WERI-Rb-1 (cell line): ENCODE results near the gene AGR2.
A peak's percentile ranks its signal among the peaks of the same experiment; 100 is the strongest.

ENCODE experiments used
- DNase-seq: peaks from one replicate; pipeline ENCODE4 v3.0.0-alpha.2; 2020
- H3K27ac ChIP-seq: fragments of 250-450 bp; sonication (Bioruptor Pico); 2 replicates; pipeline ENCODE4 v1.5.1; 2020; ENCODE audit warnings: mild to moderate bottlenecking, moderate library complexity
- H3K27me3 ChIP-seq: fragments of 250-450 bp; sonication (Bioruptor Pico); 2 replicates; pipeline ENCODE4 v1.5.1; 2021; ENCODE audit warnings: mild to moderate bottlenecking, low read depth, moderate library complexity; ENCODE audit not compliant: insufficient read depth, severe bottlenecking
- H3K36me3 ChIP-seq: fragments of 250-450 bp; sonication (Bioruptor Pico); 2 replicates; pipeline ENCODE4 v1.5.1; 2020; ENCODE audit warnings: mild to moderate bottlenecking, moderate library complexity
- H3K4me3 ChIP-seq: 2 replicates; pipeline ENCODE4 v1.5.1; 2011; ENCODE audit warnings: low read depth, mild to moderate bottlenecking, control low read depth, low read length
- H3K9me3 ChIP-seq: fragments of 250-450 bp; sonication (Bioruptor Pico); 2 replicates; pipeline ENCODE4 v1.5.1; 2021; ENCODE audit warnings: mild to moderate bottlenecking, moderate library complexity; ENCODE audit not compliant: severe bottlenecking
- TF ChIP-seq, protein P1 (sequence below): IDR thresholded peaks from 2 replicates; pipeline ENCODE4 v1.5.1; 2011; ENCODE audit warnings: low read depth, mild to moderate bottlenecking, control low read depth, inconsistent platforms, low read length

Gene AGR2

DNA sequence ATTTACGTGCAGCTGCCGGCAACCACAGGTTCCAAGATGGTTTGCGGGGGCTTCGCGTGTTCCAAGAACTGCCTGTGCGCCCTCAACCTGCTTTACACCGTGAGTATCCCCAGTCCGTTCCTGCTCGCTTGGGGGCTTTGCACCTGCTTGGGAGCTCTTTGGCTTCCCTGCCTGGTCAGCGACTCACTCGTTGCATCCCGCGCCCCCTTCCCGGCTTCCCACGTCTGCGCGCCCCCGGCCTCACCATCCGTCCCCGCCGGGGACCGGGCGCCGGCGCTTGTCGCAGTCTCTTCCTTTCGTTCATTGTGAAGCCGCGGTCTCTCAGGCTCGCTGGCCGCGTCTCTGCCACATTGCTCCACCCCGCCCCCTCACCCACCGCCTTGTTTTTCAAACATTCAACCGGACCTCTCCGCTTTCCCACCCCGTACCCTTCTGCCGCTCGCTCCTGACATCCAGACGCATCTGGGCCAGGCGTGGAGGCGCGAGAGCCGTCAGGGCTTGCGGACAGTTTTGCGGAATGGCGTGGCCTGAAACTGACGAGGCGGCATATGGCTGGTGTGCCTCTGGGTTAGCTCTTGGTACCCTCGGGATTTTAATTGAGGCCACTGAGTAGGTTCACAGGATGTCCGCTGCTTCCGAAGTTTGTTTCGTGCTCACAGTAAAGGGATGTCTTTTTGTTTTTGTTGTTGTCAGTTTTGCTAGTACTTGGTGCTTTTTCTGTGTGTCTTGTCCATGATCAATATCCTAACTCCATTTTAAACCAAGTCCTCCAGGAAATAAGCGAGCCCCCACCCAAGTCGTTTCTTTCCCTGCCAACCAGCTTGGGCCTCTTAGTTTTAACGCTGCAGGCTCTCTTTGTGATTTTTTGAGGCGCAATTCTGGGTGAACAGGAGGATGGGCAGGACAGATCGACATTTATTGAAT lies 50.6 kb downstream of the AGR2 start:
- peak overlapping the region; percentile 78 for H3K27ac ChIP-seq
- TF ChIP-seq, protein P1, sequence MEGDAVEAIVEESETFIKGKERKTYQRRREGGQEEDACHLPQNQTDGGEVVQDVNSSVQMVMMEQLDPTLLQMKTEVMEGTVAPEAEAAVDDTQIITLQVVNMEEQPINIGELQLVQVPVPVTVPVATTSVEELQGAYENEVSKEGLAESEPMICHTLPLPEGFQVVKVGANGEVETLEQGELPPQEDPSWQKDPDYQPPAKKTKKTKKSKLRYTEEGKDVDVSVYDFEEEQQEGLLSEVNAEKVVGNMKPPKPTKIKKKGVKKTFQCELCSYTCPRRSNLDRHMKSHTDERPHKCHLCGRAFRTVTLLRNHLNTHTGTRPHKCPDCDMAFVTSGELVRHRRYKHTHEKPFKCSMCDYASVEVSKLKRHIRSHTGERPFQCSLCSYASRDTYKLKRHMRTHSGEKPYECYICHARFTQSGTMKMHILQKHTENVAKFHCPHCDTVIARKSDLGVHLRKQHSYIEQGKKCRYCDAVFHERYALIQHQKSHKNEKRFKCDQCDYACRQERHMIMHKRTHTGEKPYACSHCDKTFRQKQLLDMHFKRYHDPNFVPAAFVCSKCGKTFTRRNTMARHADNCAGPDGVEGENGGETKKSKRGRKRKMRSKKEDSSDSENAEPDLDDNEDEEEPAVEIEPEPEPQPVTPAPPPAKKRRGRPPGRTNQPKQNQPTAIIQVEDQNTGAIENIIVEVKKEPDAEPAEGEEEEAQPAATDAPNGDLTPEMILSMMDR: no peak
- H3K36me3 ChIP-seq: no peaks in the 10 kb centered on the region; the same call in 1 of the 2 replicates
- H3K27me3 ChIP-seq: no peaks in the 10 kb centered on the region
- H3K9me3 ChIP-seq: no peaks in the 10 kb centered on the region
- peak; percentile 69 for DNase-seq
- peak overlapping the region; percentile 82 for H3K4me3 ChIP-seq

DNA sequence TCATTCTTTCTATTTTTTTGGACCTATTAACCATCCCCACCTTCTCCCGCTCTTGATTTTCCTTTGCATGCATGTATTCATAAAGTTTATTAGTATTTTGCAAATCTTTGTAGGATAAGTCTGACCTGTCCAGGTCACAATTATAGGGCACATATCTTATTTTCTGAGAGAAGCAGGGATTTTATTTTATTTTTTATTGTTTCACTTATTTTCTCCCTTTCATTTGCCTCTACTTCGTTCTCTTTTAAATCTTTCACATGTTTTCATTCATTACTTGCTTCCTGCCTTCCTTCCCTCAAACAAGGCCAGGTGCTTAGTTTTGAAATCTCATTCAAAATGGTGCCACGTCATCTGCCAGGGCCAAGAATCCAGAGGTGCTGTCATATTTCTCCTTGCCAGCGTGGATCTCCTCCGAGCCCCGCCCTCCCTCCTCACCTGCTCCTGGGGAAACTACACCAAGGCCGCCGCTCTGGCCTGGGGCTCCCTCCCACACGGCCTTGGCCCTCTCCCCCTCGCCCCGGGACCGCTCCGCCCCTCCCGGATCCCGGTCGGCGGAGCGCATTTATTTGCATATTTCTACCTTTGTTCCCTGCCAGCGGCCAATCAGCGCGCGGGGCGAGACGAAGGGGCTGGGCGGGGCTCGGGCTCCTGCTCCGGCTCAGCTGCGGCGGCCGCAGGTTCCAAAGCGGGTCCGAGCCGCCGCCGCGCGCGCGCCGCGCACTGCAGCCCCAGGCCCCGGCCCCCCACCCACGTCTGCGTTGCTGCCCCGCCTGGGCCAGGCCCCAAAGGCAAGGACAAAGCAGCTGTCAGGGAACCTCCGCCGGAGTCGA lies 51.5 kb downstream of the AGR2 start, which contains the start of gene TSPAN13:
TSS of gene TSPAN13 (plus strand) at position 654 of the 830 bp plus-strand sequence. CDS start 213 bp downstream, outside the sequence.
- H3K27me3 ChIP-seq: no peaks in the 10 kb centered on the region
- no peaks in the 10 kb centered on the region for H3K9me3 ChIP-seq
- peak within 1 kb of the TSS; percentile 82 for H3K4me3 ChIP-seq
- DNase-seq: peak; percentile 95
- no peaks in the 10 kb centered on the region; the same call in 1 of the 2 replicates for H3K36me3 ChIP-seq
- H3K27ac ChIP-seq: peak within 1 kb of the TSS; percentile 78
- TF ChIP-seq, protein P1: no peak

DNA sequence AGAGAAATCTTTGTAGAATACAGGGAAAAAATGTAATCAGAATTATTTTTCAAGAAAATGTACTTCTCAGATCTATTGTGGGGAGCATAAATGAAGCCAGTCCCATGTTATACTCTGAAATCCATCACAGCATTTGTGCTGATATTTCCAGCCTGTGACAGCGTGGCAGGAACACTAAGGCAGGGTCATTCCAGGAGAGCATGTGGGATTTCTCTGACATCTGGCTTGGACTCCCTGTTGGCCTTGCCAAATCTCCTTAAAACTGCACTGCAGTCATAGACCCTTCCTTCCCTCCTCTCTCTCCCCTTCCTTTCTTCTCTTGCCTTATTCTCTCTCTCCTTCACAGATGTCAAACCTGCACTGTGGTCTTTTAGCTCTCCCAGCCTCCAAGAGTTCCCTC lies 57.7 kb downstream of the AGR2 start:
- TF ChIP-seq, protein P1: no peak
- H3K27ac ChIP-seq: no peak overlapping the region
- H3K36me3 ChIP-seq: no peaks in the 10 kb centered on the region
- peak; percentile 31 for DNase-seq
- H3K27me3 ChIP-seq: no peaks in the 10 kb centered on the region
- H3K4me3 ChIP-seq: no peak overlapping the region
- H3K9me3 ChIP-seq: no peaks in the 10 kb centered on the region

DNA sequence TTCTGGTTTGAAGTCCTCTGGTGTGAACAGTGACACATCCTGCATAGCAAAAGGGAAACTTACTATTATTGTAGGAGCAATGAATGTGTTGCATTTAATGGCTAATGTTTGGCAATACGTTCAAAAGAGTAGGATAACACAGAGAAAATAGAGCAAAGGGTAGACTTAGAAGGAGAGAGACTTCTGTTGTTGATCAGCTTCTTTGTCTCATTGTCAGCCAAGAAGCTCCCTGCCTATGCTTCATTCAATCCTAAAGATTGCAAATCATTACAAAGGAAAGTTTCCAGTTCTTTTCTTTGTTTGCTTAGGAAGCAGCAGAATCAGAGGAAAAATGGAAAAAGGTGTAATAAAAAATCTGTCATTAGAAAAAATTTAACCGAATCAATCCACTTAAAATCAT lies 59.2 kb downstream of the AGR2 start:
- Histone ChIP-seq H3K4me3 (no peak overlapping the region), H3K27ac (no peak overlapping the region), H3K27me3 (no peaks in the 10 kb centered on the region), H3K9me3 (no peaks in the 10 kb centered on the region), H3K36me3 (no peaks in the 10 kb centered on the region)
- TF ChIP-seq, protein P1: no peak
- no peak for DNase-seq

DNA sequence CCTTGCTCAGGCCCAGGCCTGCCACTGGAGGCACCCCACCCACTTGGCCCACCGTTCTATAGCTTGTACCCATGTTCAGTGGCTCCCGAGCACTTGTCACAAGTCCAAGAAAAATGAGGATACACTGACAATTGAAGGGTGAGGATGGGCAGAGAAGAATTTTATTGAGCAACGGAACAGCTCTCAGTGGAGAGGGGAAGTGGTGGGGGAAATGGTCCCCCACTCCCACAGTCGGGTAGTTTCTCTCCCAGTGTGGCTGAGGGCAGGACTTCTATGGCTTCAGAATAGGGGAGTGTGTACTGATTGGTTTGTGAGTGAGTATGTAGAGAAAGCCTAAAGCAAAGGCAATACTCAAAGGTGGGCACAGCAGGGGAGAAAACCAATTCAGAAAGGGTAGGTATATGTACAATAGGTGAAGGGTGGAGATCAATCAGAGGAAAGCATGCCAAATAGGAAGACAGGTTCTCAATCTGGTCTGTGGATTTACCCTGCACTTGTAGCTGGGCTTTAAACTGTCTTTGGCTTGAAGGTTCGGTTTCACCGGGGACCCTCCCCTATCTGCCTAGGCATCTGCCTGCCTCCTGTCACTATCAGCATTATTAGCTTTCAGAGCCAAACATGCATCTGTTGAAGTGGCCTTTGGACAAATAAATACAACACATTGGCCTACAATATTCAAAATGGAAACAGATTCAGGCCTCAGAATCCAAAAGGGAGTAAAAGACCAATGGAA lies 60.1 kb downstream of the AGR2 start:
- no peak overlapping the region for H3K27ac ChIP-seq
- H3K9me3 ChIP-seq: no peaks in the 10 kb centered on the region
- DNase-seq: no peak

More for the DNA sequence above, 60.1 kb downstream of the AGR2 start:
- Histone ChIP-seq H3K4me3 (no peak overlapping the region), H3K27me3 (no peaks in the 10 kb centered on the region), H3K36me3 (no peaks in the 10 kb centered on the region)
- TF ChIP-seq, protein P1: no peak
